ENCODE results near the gene ZNF350. TPM values are rescaled to one million over a fixed set of nuclear protein-coding genes. Genes with fewer than 3 reads are reported as not detected.

ZNF350 gene
- polyA plus RNA-seq, 3 donors: 9.1 to 14.0 (median 9.9) TPM

- H3K4me1 ChIP-seq (ENCODE audit: control insufficient read depth in 1 of 2, insufficient read depth in 2 of 2, low read length in 2 of 2): peaks cover under 1 to 11% of the 10 kb centered on the region in 2 donors
- H3K27me3 Mint-ChIP-seq (ENCODE audit: low read depth in 3 of 3): peaks cover 0 to 3% (median 0%) of the 10 kb centered on the region in 3 donors
- H3K9ac ChIP-seq (ENCODE audit: insufficient read depth, low read length, poor library complexity, severe bottlenecking): no peak overlapping the region
- H2AFZ ChIP-seq (ENCODE audit: insufficient read depth, low read depth, low read length, poor library complexity, severe bottlenecking): no peak overlapping the region
- intact Hi-C loops (cut with micrococcal nuclease): no loop called here
- H3K4me3 ChIP-seq (replicated peaks in 1 of 3; ENCODE audit: low read depth in 2 of 3, low read length in 3 of 3): peak overlapping the region in 1 of 3 experiments; percentile 33
- H3K36me3 ChIP-seq (replicated peaks in 1 of 2; ENCODE audit: control insufficient read depth in 1 of 2, insufficient read depth in 2 of 2, low read length in 2 of 2): peaks cover 8 to 95% of the 10 kb centered on the region in 2 donors
- H3K27ac Mint-ChIP-seq: no peak overlapping the region
- H3K27me3 ChIP-seq (ENCODE audit: control insufficient read depth in 2 of 2, insufficient read depth in 2 of 2, low read length in 2 of 2): no peaks in the 10 kb centered on the region
- no peak overlapping the region for H3K4me3 Mint-ChIP-seq
- no CpG with 5 or more reads among the region's 6 CpGs for WGBS (ENCODE audit: insufficient coverage)
- no peak for TF ChIP-seq CTCF (IDR thresholded peaks at IDR 0.05)
- no peak overlapping the region for H3K27ac ChIP-seq (ENCODE audit: low read depth in 1 of 2, low read length in 2 of 2)
- no peak overlapping the region for H3K4me2 ChIP-seq (replicated peaks; ENCODE audit: extremely low read depth, low read length, poor library complexity, severe bottlenecking)
- DNase-seq: no peak
- peaks cover 98% of the 10 kb centered on the region for H3K79me2 ChIP-seq (ENCODE audit: insufficient read depth, low read length)
- H3K36me3 Mint-ChIP-seq: peaks cover 55 to 75% of the 10 kb centered on the region in 2 donors
- H3K9me3 Mint-ChIP-seq: peaks cover 42 to 94% (median 87%) of the 10 kb centered on the region in 7 donors
- H3K4me1 Mint-ChIP-seq: peaks cover 4% of the 10 kb centered on the region
- H3K9me3 ChIP-seq (replicated peaks in 1 of 2; ENCODE audit: control insufficient read depth in 1 of 2, insufficient read depth in 1 of 2, low read length in 2 of 2): peaks cover 69 to 99% of the 10 kb centered on the region in 2 donors
- H4K20me1 ChIP-seq (ENCODE audit: insufficient read depth, low read length): no peaks in the 10 kb centered on the region
Measured at GRCh38 chr19:51980116-51980736, 6.4 kb downstream of the ZNF350 start.

DNA sequence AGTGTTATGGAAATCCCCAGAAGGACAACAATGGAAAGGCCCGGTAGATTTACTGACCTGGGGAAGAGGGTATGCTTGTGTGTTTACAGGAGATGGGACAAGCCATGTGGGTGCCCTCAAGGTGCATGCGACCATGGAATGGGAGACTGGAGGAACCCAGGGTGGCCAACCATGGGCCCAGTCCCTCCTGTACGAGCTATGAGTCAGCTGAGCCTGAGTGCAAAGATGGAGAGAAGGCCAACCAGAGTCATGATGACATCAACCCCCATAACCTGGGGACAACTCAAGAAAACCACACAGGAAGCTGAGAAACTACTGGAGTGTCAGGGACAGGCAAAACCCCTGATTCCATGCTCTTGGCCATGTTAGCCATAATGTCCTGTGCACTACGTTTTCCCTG, 7.8 kb downstream of the ZNF350 start:
- WGBS (ENCODE audit: insufficient coverage): 89% methylated on average over 3 of the region's 4 CpGs
- H3K4me2 ChIP-seq (replicated peaks; ENCODE audit: extremely low read depth, low read length, poor library complexity, severe bottlenecking): no peak overlapping the region

More for the DNA sequence above, 7.8 kb downstream of the ZNF350 start:
- Histone ChIP-seq H2AFZ (ENCODE audit: insufficient read depth, low read depth, low read length, poor library complexity, severe bottlenecking) (no peak overlapping the region), H3K4me1 (ENCODE audit: control insufficient read depth in 1 of 2, insufficient read depth in 2 of 2, low read length in 2 of 2) (peaks cover 0 to 10% of the 10 kb centered on the region in 2 donors), H3K4me3 (replicated peaks in 1 of 3; ENCODE audit: low read depth in 2 of 3, low read length in 3 of 3) (peak overlapping the region in 1 of 3 experiments; percentile 33), H4K20me1 (ENCODE audit: insufficient read depth, low read length) (no peaks in the 10 kb centered on the region), H3K36me3 (replicated peaks in 1 of 2; ENCODE audit: control insufficient read depth in 1 of 2, insufficient read depth in 2 of 2, low read length in 2 of 2) (peaks cover 18 to 100% of the 10 kb centered on the region in 2 donors), H3K9ac (ENCODE audit: insufficient read depth, low read length, poor library complexity, severe bottlenecking) (no peak overlapping the region), H3K27me3 (ENCODE audit: control insufficient read depth in 2 of 2, insufficient read depth in 2 of 2, low read length in 2 of 2) (no peaks in the 10 kb centered on the region), H3K79me2 (ENCODE audit: insufficient read depth, low read length) (peaks cover 93% of the 10 kb centered on the region), H3K9me3 (replicated peaks in 1 of 2; ENCODE audit: control insufficient read depth in 1 of 2, insufficient read depth in 1 of 2, low read length in 2 of 2) (peaks cover 77 to 99% of the 10 kb centered on the region in 2 donors), H3K27ac (ENCODE audit: low read depth in 1 of 2, low read length in 2 of 2) (no peak overlapping the region)
- peaks cover 62 to 85% of the 10 kb centered on the region in 2 donors for H3K36me3 Mint-ChIP-seq
- no peak overlapping the region for H3K27ac Mint-ChIP-seq
- intact Hi-C loops (cut with micrococcal nuclease): no loop called here
- H3K4me1 Mint-ChIP-seq: peaks cover 4% of the 10 kb centered on the region
- no peak overlapping the region for H3K4me3 Mint-ChIP-seq
- DNase-seq: no peak
- peaks cover 48 to 96% (median 92%) of the 10 kb centered on the region in 7 donors for H3K9me3 Mint-ChIP-seq
- no peak for TF ChIP-seq CTCF (IDR thresholded peaks at IDR 0.05)
- H3K27me3 Mint-ChIP-seq (ENCODE audit: low read depth in 3 of 3): peaks cover 0 to 3% (median 0%) of the 10 kb centered on the region in 3 donors
